Effector memory CD4-positive, alpha-beta T cell (primary cell): ENCODE measurements around the gene GREM2.

Experiments
- DNase-seq, 3 donors: peaks; one replicate each; pipeline ENCODE4 v3.0.0-alpha.2; 2020
- H3K27ac ChIP-seq: 2 replicates; pipeline ENCODE4 v1.7.0; 2013; ENCODE audit warnings: mild to moderate bottlenecking, low read length, moderate library complexity; ENCODE audit not compliant: insufficient read depth, poor library complexity, severe bottlenecking
- H3K27me3 ChIP-seq: replicated peaks from 2 replicates; pipeline ENCODE4 v1.7.0; 2013; ENCODE audit warnings: mild to moderate bottlenecking, low read length; ENCODE audit not compliant: insufficient read depth, control insufficient read depth, poor library complexity, severe bottlenecking
- H3K36me3 ChIP-seq: 2 replicates; pipeline ENCODE4 v1.7.0; 2013; ENCODE audit warnings: mild to moderate bottlenecking, low read length, moderate library complexity; ENCODE audit not compliant: control insufficient read depth, insufficient read depth
- H3K4me1 ChIP-seq: 2 replicates; pipeline ENCODE4 v1.7.0; 2013; ENCODE audit warnings: low read length, mild to moderate bottlenecking; ENCODE audit not compliant: control insufficient read depth, insufficient read depth, poor library complexity, severe bottlenecking
- H3K4me3 ChIP-seq: 2 replicates; pipeline ENCODE4 v1.7.0; 2013; ENCODE audit warnings: low read length, low read depth, mild to moderate bottlenecking; ENCODE audit not compliant: insufficient read depth, poor library complexity, severe bottlenecking
- H3K9me3 ChIP-seq: 2 replicates; pipeline ENCODE4 v1.7.0; 2013; ENCODE audit warnings: mild to moderate bottlenecking, low read length, moderate library complexity; ENCODE audit not compliant: control insufficient read depth

The GREM2 gene

GRCh38 chr1:240567066-240567465 lies 44.9 kb downstream of the GREM2 start:
- Histone ChIP-seq H3K4me1 (no peaks in the 10 kb centered on the region), H3K4me3 (no peak overlapping the region), H3K27ac (no peak overlapping the region), H3K9me3 (no peaks in the 10 kb centered on the region), H3K27me3 (no peaks in the 10 kb centered on the region), H3K36me3 (no peaks in the 10 kb centered on the region)
- DNase-seq, result no peak

GRCh38 chr1:240562779-240563178 lies 49.2 kb downstream of the GREM2 start:
- H3K27me3 ChIP-seq, result no peaks in the 10 kb centered on the region
- H3K4me1 ChIP-seq, result no peaks in the 10 kb centered on the region
- no peak overlapping the region for H3K27ac ChIP-seq
- no peak overlapping the region for H3K4me3 ChIP-seq
- no peaks in the 10 kb centered on the region for H3K36me3 ChIP-seq
- no peaks in the 10 kb centered on the region for H3K9me3 ChIP-seq
- no peak for DNase-seq

GRCh38 chr1:240562111-240562590 lies 49.8 kb downstream of the GREM2 start:
- Histone ChIP-seq H3K4me3 (no peak overlapping the region), H3K27me3 (no peaks in the 10 kb centered on the region), H3K36me3 (no peaks in the 10 kb centered on the region), H3K4me1 (no peaks in the 10 kb centered on the region), H3K27ac (no peak overlapping the region), H3K9me3 (no peaks in the 10 kb centered on the region)
- DNase-seq, result no peak

DNA sequence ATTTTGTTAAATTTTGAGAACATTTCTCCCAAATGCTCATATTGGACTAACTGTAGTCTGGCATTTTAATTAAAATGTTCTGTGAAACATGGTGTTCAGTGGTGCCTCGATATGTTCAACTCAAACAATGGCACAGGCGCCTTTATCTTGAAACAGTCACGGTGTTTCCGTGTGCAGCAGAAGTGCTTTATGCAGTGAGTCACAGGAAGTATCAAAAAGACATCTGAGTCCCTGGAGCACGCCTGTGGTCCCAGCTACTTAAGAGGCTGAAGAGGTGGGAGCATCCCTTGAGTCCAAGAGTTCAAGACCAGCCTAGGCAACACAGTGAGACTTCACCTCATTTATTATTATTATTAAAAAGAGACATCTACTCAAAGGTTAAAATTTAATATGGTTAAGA lies 52.2 kb downstream of the GREM2 start:
- Histone ChIP-seq H3K27ac (no peak overlapping the region), H3K9me3 (no peaks in the 10 kb centered on the region), H3K4me1 (no peaks in the 10 kb centered on the region), H3K27me3 (no peaks in the 10 kb centered on the region), H3K36me3 (no peaks in the 10 kb centered on the region), H3K4me3 (no peak overlapping the region)
- DNase-seq, result no peak

DNA sequence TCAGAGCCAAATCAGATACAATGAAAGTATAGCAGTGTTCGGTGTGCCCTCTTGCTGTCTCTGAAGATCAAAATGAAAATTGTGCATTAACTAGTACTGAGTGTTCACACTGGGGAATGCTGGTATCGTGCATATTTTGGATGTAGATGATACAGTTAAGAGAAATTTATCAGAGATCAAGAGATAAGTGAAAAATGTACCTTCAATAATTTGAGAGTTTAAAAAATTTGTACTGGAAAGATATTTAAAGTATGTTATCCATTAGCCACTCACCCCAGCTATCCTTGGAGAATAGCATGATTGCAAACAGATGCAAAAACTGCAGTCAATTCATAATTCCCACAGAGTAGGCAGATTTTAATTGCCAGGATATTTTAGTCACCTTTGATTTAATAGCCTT lies 56.4 kb downstream of the GREM2 start:
- Histone ChIP-seq H3K9me3 (no peaks in the 10 kb centered on the region), H3K4me1 (no peaks in the 10 kb centered on the region), H3K4me3 (no peak overlapping the region), H3K27ac (no peak overlapping the region), H3K27me3 (no peaks in the 10 kb centered on the region), H3K36me3 (no peaks in the 10 kb centered on the region)
- DNase-seq, result no peak

- Histone ChIP-seq H3K27me3 (no peaks in the 10 kb centered on the region), H3K4me1 (no peaks in the 10 kb centered on the region), H3K9me3 (no peaks in the 10 kb centered on the region), H3K27ac (no peak overlapping the region), H3K36me3 (no peaks in the 10 kb centered on the region), H3K4me3 (no peak overlapping the region)
- DNase-seq, result no peak
Observed at GRCh38 chr1:240553351-240553750, 58.6 kb downstream of the GREM2 start.

DNA sequence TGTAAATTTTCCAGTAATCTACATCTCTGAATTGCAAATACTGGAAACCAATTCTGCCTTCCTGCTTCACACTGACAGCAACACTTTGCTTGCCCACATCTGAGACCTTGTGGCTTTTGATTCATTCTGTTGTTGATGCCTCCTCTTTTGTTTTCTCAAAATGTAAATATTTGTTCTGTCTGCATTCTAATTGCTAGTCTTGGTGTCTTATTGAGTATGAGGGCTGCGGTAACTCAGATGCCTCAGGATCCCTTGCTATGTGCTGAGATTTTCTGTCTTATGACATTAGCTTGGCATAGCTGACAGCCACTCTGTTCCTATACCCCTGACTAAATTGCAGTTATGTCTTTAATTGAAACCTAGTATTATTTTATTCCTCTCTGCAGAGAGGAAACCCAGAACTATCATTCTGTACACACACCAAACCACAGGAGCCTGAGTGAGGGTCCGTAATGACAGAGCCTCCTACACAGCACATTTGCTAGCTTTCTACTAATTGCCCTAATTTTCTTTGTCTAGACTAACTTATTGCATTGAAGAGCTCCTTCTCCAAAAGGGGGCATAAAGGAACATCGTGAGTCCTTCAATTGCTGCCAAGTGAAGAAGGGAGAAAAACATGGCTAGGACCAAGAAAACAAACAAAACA lies 72.1 kb downstream of the GREM2 start:
- Histone ChIP-seq H3K9me3 (no peaks in the 10 kb centered on the region), H3K27ac (no peak overlapping the region), H3K4me1 (no peaks in the 10 kb centered on the region), H3K4me3 (no peak overlapping the region), H3K27me3 (no peaks in the 10 kb centered on the region), H3K36me3 (no peaks in the 10 kb centered on the region)
- no peak for DNase-seq

- no peak for DNase-seq
- no peak overlapping the region for H3K27ac ChIP-seq
Observed at GRCh38 chr1:240538776-240539430, 73.1 kb downstream of the GREM2 start.

DNA sequence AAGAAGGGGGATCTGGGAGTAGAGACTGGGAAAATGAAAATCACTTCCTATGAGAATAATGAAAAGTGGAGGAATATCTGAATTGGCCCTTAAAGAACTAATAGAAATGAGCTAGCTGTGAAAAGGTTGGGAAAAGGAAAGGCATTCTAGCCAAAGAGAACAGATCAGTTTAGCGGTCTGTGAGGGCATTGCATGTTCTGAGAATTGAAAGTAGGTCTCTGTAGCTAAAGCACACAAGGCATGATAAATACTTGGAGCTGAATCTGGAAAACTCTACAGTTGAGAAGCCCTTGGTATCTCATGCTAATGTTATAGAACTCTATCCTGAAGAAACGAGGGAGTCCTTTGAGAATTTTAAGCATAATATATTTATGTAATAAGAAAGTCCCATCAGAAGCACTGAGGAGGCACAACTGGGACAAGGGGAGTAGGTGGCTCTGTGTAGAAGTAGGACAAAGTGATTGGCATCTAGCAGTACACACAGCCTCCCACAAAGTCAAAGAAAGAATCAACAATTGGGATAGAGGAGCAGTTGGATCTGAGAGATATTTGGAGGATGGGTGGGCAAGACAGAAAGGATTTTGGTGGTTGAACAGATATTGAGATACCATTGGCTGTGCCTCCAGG lies 78.7 kb downstream of the GREM2 start:
- no peak for DNase-seq
- Histone ChIP-seq H3K4me3 (no peak overlapping the region), H3K27me3 (no peaks in the 10 kb centered on the region), H3K9me3 (no peaks in the 10 kb centered on the region), H3K36me3 (no peaks in the 10 kb centered on the region), H3K4me1 (no peaks in the 10 kb centered on the region), H3K27ac (no peak overlapping the region)

More at GRCh38 chr1:240538776-240539430, 73.1 kb downstream of the GREM2 start:
- Histone ChIP-seq H3K27me3 (no peaks in the 10 kb centered on the region), H3K9me3 (no peaks in the 10 kb centered on the region), H3K4me3 (no peak overlapping the region), H3K36me3 (no peaks in the 10 kb centered on the region), H3K4me1 (no peaks in the 10 kb centered on the region)

GRCh38 chr1:240528591-240528990 lies 83.4 kb downstream of the GREM2 start:
- no peak for DNase-seq
- Histone ChIP-seq H3K36me3 (no peaks in the 10 kb centered on the region), H3K4me1 (no peaks in the 10 kb centered on the region), H3K27me3 (no peaks in the 10 kb centered on the region), H3K9me3 (no peaks in the 10 kb centered on the region), H3K27ac (no peak overlapping the region), H3K4me3 (no peak overlapping the region)
